ENCODE data around the gene HPS1. TPM values are rescaled to one million over a fixed set of nuclear protein-coding genes. Genes with fewer than 3 reads are reported as not detected.

The HPS1 gene
- total RNA-seq, 1 experiment from 2014 or later: 2.8 TPM

- Histone ChIP-seq H3K27me3 (no peaks in the 10 kb centered on the region), H3K36me3 (no peaks in the 10 kb centered on the region), H3K9me3 (replicated peaks) (no peaks in the 10 kb centered on the region), H3K27ac (no peak overlapping the region), H3K4me3 (no peak overlapping the region), H3K4me1 (peaks cover 5% of the 10 kb centered on the region; the same call in 1 of the 2 replicates)
- no peak for DNase-seq
Measured at GRCh38 chr10:98470850-98471249, 24.1 kb upstream of the HPS1 start.

GRCh38 chr10:98469001-98469931 is 22.5 kb upstream of the HPS1 start:
- Histone ChIP-seq H3K27ac (no peak overlapping the region), H3K9me3 (replicated peaks) (no peaks in the 10 kb centered on the region), H3K4me3 (no peak overlapping the region), H3K27me3 (no peaks in the 10 kb centered on the region), H3K4me1 (peaks cover 5% of the 10 kb centered on the region), H3K36me3 (no peaks in the 10 kb centered on the region)
- no peak for DNase-seq

- no peaks in the 10 kb centered on the region for H3K9me3 ChIP-seq (replicated peaks)
- H3K4me3 ChIP-seq: peak overlapping the region; percentile 52
- H3K27me3 ChIP-seq: no peaks in the 10 kb centered on the region
- peaks cover 5% of the 10 kb centered on the region for H3K4me1 ChIP-seq
- H3K27ac ChIP-seq: peak overlapping the region; percentile 34
- DNase-seq: peak; percentile 77 to 94
- no peaks in the 10 kb centered on the region for H3K36me3 ChIP-seq
Measured at GRCh38 chr10:98467506-98468318, 21.0 kb upstream of the HPS1 start.

GRCh38 chr10:98466861-98467505 is 20.2 kb upstream of the HPS1 start:
- peaks cover 5% of the 10 kb centered on the region for H3K4me1 ChIP-seq
- no peaks in the 10 kb centered on the region for H3K9me3 ChIP-seq (replicated peaks)
- DNase-seq: no peak
- no peak overlapping the region for H3K4me3 ChIP-seq
- no peaks in the 10 kb centered on the region for H3K36me3 ChIP-seq
- H3K27ac ChIP-seq: no peak overlapping the region
- H3K27me3 ChIP-seq: no peaks in the 10 kb centered on the region

GRCh38 chr10:98465866-98466265 is 19.1 kb upstream of the HPS1 start:
- Histone ChIP-seq H3K36me3 (no peaks in the 10 kb centered on the region), H3K27me3 (no peaks in the 10 kb centered on the region), H3K27ac (no peak overlapping the region), H3K9me3 (replicated peaks) (no peaks in the 10 kb centered on the region), H3K4me1 (peaks cover 13% of the 10 kb centered on the region), H3K4me3 (no peak overlapping the region)
- no peak for DNase-seq

GRCh38 chr10:98463976-98464754 is 17.4 kb upstream of the HPS1 start:
- Histone ChIP-seq H3K4me1 (peaks cover 20% of the 10 kb centered on the region), H3K4me3 (no peak overlapping the region), H3K9me3 (replicated peaks) (no peaks in the 10 kb centered on the region), H3K36me3 (no peaks in the 10 kb centered on the region), H3K27ac (no peak overlapping the region), H3K27me3 (no peaks in the 10 kb centered on the region)
- DNase-seq: no peak

GRCh38 chr10:98463016-98463415 is 16.3 kb upstream of the HPS1 start:
- no peak for DNase-seq
- Histone ChIP-seq H3K36me3 (no peaks in the 10 kb centered on the region), H3K4me3 (no peak overlapping the region), H3K9me3 (replicated peaks) (no peaks in the 10 kb centered on the region), H3K4me1 (peaks cover 15% of the 10 kb centered on the region), H3K27me3 (no peaks in the 10 kb centered on the region), H3K27ac (no peak overlapping the region)

- Histone ChIP-seq H3K27ac (peak overlapping the region; percentile 73), H3K4me1 (peaks cover 15% of the 10 kb centered on the region)
Measured at GRCh38 chr10:98461500-98461842, 14.7 kb upstream of the HPS1 start.

GRCh38 chr10:98460837-98461499 is 14.2 kb upstream of the HPS1 start:
- Histone ChIP-seq H3K9me3 (replicated peaks) (no peaks in the 10 kb centered on the region), H3K4me1 (peaks cover 15% of the 10 kb centered on the region), H3K27ac (peak overlapping the region; percentile 73), H3K36me3 (no peaks in the 10 kb centered on the region), H3K4me3 (no peak overlapping the region), H3K27me3 (no peaks in the 10 kb centered on the region)
- peak; percentile 67 to 71 for DNase-seq

More at GRCh38 chr10:98461500-98461842, 14.7 kb upstream of the HPS1 start:
- Histone ChIP-seq H3K27me3 (no peaks in the 10 kb centered on the region), H3K36me3 (no peaks in the 10 kb centered on the region), H3K9me3 (replicated peaks) (no peaks in the 10 kb centered on the region), H3K4me3 (no peak overlapping the region)
- DNase-seq: no peak

GRCh38 chr10:98458809-98459784 is 12.4 kb upstream of the HPS1 start:
- Histone ChIP-seq H3K4me1 (peaks cover 15% of the 10 kb centered on the region), H3K36me3 (no peaks in the 10 kb centered on the region), H3K27me3 (no peaks in the 10 kb centered on the region), H3K4me3 (no peak overlapping the region), H3K27ac (no peak overlapping the region), H3K9me3 (replicated peaks) (no peaks in the 10 kb centered on the region)
- DNase-seq: no peak

GRCh38 chr10:98457721-98458120 is 11.0 kb upstream of the HPS1 start:
- H3K27ac ChIP-seq: no peak overlapping the region
- DNase-seq: no peak
- H3K4me3 ChIP-seq: no peak overlapping the region
- no peaks in the 10 kb centered on the region for H3K36me3 ChIP-seq
- H3K9me3 ChIP-seq (replicated peaks): no peaks in the 10 kb centered on the region
- no peaks in the 10 kb centered on the region for H3K27me3 ChIP-seq
- peaks cover 15% of the 10 kb centered on the region for H3K4me1 ChIP-seq

- DNase-seq: no peak
- Histone ChIP-seq H3K27me3 (no peaks in the 10 kb centered on the region), H3K27ac (no peak overlapping the region), H3K4me1 (peaks cover 15% of the 10 kb centered on the region), H3K36me3 (no peaks in the 10 kb centered on the region), H3K9me3 (replicated peaks) (no peaks in the 10 kb centered on the region), H3K4me3 (no peak overlapping the region)
Measured at GRCh38 chr10:98456686-98457482, 10.1 kb upstream of the HPS1 start.
